NCI-H2196 treated with DMSO at 0.1 percent for 48 hours (cell line): ENCODE measurements around the gene FEZ2.
"Not testable (repeated sequence)": the region's sequence is repeated elsewhere in the genome, so short reads cannot be mapped to it uniquely, and the experiment has no call there.

Experiments used
- DNase-seq: peaks from one replicate; lab custom pipeline; 2025; ENCODE audit not compliant: unreplicated experiment; lab: John Stamatoyannopoulos, UW

Gene FEZ2, protein sequence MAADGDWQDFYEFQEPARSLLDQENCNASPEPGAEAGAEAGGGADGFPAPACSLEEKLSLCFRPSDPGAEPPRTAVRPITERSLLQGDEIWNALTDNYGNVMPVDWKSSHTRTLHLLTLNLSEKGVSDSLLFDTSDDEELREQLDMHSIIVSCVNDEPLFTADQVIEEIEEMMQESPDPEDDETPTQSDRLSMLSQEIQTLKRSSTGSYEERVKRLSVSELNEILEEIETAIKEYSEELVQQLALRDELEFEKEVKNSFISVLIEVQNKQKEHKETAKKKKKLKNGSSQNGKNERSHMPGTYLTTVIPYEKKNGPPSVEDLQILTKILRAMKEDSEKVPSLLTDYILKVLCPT

DNA sequence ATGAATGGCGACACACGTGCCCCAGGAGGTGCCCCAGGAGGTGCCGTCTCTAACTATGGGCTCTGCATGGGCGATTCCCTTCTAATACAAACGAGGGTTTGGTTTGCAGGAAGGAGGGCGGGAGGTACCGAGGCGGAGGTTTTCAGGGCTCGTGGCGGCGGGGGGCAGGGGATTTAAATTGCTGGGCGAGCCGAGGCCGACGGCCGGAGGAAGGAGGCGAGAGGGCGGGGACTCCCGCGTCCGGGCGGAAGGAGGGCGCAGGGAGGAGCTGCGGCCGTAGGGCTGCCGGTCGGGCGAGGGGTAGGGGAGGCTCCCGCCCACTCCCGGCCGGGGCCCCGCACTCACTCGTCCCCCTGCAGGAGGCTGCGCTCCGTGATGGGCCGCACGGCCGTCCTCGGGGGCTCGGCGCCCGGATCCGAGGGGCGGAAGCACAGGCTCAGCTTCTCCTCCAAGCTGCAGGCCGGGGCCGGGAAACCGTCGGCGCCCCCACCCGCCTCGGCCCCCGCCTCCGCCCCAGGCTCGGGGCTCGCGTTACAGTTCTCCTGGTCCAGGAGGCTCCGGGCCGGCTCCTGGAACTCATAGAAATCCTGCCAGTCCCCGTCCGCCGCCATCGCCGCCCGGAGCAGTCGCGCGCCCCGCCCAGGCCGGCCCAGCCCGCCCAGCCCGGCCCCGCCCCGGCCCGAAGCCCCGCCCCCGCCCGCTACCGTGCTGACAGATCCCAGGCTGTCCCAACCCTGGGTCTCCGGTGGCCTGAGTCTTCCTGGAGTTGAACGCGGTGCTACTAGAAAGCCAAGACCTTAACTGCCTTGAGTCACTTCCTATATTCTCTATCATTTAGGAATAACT lies at the start of gene FEZ2:
Gene FEZ2 (minus strand): TSS at position 637 of the 846 bp plus-strand sequence. CDS start 26 bp downstream, at position 611.
- DNase-seq = peak; percentile 56

DNA sequence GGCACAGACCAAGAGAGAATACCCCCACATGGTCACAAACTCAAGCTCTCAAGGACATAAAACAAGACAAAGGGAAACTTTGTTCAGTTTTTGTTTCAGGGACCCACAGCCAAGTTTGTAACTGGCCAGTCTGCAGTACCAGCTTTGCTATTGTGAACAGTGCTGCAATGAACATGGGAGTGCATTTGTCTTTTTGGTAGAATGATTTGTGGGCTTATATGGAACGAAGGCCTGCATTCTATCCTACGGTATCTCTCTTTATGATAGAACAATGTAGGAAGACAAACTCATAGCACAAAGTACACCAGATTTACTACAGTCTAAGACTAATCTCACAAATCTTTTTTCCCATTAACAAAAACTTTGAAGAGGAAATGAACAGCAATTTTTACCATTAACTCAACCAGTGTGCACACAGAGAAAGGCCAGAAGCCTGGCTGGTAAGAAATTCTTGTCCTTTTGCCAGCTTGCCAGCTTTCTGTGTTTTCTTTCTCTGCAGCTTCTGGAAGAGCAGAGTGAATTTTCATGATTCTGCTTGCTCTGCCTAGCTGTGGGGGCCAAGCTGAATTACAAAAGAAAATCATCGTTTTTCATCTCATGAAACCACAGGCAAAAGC lies 37.1 kb upstream of the FEZ2 start:
- DNase-seq = no peak

DNA sequence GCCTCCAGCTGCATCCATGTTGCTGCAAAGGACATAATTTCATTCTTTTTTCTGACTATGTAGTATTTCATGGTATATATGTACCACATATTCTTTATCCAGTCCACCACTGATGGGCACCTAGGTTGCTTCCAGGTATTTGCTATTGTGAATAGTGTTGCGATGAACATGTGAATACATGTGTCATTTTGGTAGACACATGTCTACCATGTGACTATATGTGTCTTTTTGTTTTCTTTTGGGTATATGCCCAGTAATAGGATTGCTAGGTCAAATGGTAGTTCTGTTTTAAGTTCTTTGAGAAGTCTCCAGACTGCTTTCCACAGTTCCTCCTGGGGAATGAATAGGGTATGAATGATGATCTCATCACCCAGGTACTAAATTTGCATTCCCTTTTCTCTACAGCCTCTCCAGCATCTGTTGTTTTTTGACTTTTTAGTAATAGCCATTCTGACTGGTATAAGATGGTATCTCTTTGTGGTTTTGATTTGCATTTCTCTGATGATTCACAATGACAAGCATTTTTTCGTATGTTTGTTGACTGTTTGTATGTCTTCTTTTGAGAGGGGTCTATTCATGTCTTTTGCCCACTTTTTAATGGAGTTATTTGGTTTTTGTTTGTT lies 35.6 kb upstream of the FEZ2 start:
- no peak for DNase-seq

DNA sequence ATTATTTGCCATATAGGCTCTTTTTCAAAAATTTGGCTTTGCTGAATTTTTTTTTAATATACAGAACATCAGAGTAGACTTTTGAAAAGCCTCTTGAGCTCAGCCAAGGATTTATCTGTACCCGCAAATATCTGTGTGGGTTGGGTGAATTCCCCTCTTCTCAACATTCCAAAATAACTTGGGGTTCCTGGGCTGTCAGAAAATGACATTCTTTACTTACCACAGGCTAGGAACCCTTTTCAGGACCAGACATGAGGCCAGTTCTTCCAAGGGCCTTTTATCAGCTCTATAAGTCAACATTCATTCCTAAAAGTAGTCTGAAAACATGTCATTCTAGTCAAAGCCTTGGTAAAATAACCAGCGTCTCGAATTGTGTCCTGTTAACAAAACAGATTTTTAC lies 28.8 kb upstream of the FEZ2 start:
- DNase-seq = no peak

DNA sequence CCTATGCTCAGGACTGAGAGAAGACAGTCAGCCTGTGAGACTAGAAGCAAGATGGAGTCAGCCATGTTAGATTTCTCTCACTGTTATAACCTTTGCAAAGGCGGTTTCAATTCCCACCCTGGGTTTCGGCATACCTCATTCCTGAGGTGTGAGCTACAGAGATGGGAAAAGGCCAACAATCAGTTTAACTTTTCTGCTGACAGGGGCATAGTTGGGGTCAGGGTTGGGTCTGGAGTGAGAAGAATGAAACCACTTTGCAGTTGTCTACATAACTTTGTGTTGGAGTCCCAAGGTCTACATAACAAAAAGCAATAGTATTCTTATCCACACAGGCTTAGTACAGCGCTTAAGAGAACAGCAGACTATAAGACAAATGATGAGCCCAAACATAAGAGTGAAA lies 28.1 kb upstream of the FEZ2 start:
- DNase-seq = no peak

DNA sequence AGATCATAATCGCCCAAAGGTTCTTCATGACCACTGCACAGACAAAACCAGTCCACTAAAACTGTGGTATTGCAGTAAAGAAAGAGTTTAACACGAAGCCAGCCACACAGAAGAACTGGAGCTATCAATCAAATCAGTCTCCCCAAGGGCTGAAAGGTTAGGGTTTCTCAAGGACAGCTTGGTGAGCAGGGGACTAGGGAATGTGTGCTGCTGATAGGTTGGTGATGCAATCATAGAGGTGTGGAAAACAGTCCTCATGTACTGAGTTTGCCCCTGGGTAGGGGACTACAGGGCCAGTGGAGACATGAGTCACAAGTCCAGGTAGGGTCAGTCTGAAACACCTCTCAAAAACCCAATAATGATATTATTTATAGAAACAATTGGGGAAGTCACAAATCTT lies 27.3 kb upstream of the FEZ2 start:
- DNase-seq = no peak

DNA sequence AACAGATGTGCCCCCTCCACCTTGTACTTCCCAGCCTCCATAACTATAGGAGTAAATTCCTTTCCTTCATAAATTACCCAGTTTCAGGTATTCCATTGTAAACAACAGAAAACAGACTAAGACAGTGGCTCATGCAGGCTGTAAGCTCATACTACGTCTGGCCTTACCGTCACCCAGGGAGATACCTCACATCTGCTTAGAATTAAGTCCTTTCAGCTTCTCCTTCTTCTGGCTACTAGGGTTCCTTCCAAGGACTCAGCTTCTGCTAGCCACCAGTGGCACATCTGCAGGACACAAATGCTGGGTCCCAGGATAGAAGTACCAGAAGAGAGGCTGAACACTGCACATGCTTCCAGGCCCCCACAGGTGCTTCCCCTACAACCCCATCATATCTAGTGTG lies 22.4 kb upstream of the FEZ2 start:
- no peak for DNase-seq

DNA sequence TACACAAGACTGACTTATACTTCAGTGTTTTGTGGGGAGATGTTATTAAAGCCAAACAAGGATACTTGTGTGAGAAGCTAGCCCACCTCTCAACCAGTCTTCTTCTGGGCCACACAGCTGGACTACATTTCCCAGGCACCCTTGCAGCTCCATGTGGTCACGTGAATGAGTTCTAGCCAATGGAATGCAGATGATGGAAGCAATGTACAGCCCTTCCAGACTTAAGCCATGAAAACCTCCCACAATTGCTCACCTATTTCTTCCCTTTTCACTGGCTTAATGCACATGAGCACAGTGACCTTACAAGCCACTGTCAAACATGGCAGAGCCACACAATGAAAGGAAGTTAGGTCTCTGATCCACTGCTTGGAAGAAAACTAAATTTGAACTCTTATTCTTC lies 20.4 kb upstream of the FEZ2 start:
- no peak for DNase-seq

DNA sequence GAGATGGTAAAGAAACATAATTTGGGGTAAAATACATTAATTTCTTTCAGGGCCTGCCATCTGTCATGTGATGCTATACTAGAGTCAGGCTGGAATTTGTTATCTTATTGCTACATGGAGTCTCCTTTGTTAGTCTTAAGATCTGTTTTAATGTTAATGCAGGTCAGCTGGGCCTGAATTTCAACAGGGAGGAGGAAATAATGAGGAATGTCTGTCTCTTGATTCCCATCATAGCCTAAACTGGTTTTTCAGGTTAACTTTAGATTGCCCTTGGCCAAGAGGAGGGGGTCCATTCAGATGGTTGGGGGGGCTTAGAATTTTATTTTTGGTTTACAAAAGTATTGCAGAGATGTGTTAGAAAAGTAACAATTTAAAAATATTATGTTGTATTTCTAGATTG lies 19.0 kb upstream of the FEZ2 start:
- no peak for DNase-seq

DNA sequence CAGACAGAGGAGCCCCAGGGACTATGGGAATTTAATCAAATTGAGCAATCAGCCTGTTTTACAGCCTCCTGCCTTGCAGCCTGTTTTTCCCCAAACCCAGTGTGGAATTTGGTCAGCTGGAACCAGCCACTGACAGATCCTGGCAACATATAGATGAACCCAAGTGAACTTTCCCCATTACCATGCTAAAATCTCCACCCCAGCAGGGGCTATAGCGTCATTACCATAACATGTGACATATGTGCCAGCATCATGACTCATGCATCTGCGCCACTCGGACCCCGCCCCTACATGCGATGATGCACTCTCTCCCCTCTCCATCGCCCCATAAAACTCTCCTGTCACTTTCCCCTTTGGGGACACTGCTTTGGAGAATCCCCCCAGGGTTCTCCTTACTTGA lies 17.3 kb upstream of the FEZ2 start:
- DNase-seq = no peak

DNA sequence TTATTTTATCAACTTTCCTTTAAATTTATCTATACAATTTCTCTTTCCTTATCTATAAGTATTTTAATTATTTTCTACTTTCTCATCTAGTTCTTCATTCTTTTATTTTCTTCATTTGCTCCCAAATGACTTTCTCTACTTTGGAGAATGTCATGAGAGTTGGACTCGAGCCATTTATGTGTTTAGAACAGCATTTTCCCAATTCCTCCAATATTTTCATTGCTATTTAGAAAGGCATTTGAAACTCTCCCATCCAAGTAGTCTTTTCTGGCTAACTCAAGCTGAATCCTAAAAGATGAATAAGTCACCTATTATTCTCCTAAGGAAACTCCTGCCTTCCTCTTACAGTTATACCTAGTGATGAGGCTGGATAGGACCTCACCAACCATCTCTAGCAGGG lies 15.8 kb upstream of the FEZ2 start:
- no peak for DNase-seq

DNA sequence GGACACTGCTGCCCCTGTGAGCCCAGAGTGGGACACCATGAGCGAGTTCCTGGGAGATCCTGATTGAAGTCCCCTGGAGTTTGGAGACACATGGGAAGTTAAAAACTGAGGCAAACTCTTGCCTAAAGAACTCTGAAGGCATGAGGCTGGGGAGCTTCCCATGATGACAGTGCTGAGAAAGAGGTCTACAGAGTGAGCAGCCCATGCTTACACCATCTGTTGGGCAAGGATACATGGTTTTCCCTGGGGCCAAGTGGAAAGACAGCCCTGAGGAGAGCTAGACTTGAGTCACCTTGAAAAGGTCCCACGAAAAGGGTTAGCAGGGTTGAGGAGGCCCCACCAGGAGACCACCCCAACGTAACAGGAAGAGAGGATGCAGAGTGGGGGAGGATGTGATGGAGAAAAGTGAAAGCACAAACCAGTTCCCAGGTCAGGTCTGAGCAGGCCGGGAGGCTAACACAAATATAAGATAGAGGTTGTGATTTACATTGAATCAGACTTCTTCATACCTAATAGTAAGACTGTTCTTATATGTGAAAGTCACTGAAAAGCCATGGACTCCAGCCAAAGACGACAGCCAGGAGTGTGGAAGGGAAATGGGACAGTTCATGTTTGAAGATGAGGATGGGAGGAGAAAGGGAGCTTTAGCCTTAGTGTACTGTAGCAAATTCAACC lies 13.5 kb upstream of the FEZ2 start:
- no peak for DNase-seq

DNA sequence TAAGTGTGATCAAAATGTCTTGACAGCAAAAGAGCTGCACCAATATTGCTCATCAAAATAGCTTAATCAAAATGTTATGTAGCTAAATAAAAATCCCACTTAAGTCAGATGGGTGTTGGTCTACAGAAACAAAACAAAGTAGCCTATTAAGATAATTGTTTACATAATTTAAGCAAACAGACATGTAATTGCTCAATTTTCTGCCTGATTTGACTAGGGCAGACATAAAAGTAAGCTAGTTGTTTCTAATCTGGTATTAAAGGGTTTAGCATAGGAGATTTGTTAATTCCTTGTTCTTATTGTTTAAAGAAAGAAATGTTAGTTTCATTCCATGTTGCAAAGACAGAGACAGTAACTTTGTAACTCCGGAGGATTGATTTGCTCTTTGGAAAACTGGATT lies 11.5 kb upstream of the FEZ2 start:
- no peak for DNase-seq

DNA sequence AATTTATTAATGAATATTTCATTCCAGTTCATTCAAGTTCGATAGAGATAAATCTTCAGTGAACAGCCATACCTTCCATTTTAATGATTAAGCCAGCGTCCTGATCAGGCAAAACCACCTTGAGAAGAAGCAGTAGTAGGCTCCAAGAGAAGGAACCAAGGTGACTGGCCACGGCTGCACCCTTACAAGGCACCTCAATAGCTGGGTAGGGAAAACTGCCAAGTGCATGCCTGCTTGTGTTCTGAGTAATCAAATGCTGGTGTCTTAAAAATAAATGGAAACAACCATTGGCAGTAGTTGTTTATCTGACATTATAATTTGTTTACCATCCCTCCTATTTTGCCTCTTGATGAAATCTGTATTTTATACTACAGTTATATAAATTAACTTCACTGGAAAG lies 10.0 kb upstream of the FEZ2 start:
- no peak for DNase-seq

DNA sequence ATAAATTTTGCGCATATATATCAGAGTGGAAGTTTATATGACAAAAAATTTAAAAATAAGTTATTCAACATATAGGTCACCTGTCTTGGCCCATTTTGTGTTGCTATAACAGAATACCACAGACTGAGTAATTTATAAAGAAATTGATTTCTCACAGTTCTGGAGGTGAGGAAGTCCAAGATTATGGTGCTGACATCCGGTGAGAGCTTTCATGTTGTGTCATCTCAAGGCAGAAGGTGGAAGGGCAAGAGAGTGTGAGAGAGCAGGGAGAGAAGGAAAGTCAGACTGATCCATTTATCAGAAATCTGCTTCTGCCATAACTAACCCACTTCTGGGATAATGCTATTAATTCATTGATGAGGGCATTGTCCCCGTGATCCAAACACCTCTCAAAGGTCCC lies 9.0 kb upstream of the FEZ2 start:
- no peak for DNase-seq

DNA sequence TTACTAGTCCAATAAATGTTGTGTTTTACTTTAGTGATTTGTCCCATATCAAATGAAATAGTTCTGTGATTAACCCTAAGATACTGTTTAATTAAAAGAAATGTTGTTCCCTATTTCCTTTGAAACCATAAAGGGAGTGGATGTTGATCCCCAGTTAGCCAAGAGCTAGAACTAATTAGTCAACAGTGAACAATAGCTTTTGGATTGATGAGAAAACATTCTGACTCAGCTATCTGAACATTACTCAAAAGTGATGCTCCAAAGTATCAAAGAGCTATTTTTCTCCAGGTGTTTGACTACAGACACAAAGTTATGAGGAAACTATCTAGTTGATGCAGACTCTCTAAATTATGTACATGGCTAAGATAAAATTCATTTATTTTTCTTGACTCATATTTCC lies 7.3 kb upstream of the FEZ2 start:
- DNase-seq = no peak

DNA sequence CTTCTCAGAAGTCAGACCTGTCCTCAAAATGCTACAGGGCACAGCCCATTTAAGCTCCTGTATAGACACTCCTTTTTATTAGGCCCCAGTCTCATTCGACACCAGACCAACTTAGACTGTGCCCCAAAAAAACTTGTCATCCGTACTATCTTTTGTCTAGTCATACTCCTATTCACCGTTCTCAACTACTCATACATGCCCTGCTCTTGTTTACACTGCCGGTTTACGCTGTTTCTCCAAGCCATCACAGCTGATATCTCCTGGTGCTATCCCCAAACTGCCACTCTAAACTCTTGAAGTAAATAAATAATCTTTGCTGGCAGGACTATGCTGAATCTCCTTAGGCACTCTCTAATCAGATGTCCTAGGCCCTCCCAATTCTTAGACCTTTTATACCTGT lies 5.7 kb upstream of the FEZ2 start:
- not testable (repeated sequence) for DNase-seq

DNA sequence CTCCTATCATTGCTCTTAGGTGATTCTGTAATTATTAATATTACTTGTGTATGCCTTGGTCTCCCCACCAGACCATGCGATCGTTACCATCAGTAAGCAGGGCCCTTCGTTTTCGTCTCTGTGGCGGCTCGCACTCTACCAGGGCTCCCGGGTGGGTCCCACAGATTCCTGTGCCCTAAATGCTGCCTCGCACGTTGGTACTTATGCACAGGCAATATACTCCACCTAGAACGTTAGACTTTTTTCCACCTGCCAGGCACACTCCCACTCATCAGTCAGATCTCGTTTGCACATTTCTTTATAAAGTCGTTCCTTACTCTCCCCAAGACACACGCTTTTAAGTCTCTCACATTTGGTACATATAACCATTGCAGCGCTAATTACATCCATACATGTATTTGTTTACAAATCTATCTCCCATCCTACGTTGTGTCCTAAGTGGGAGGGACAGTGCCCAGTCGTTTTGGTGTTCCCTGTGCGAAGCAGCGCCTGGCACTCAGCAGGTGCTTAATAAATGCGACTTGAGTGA lies 901 bp downstream of the FEZ2 start:
- DNase-seq = no peak

DNA sequence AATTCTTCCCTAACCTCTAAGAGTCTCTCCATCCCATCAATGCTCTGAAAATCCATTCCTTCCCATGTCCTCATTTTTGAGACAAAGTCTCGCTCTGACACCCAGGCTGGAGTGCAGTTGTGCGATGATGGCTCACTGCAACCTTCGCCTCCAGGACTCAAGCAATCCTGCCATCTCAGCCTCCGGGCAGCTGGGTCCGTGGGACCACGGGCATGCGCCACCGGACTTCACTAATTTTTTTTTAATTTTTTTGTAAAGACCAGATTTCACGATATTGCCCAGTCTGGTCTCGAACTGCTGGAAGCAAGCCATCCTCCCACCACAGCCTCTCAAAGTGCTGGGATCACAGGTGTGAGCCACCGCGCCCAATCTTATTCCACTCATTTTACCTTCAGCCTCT lies 1.6 kb downstream of the FEZ2 start:
- DNase-seq = no peak

DNA sequence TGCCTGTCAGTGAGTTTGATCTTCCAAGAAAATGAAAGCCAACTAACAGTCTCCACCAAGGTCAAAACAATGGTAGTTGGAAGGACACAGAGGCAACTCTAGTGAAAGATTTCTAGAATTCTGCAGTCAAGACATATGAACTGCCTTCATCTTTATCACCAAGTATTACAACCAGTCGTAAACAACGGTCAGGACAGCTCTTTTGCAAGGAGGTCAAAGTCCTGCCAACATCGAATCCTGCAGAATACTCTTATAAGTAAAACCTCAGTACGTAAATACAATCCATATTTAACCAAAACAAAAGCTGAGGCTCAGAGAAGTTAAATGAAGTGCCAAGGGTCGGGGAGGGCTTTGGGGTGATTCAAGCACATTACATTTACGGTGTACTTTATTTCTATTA lies 3.1 kb downstream of the FEZ2 start:
- DNase-seq = no peak

DNA sequence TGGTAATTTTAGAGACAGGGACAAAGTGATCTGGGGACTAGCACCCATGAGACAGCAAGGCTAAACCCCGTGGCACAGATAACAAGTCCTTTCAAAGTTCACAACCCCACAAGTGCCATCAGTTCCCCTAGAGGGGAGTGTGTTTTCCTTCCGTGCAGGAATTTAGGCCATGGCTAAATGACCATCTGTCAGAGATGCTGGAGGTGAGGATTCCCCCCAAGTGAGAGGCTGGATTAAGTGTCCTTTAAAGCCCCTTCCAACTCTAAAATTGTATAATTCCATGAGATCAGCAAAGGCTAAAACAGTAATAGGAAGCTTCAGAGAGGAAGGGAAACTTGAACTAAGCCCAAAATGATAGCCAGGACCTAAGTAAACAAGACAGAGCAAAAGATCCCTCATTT lies 8.7 kb downstream of the FEZ2 start:
- DNase-seq = no peak
